Activated CD8-positive, alpha-beta memory T cell treated with anti-CD3 and anti-CD28 coated beads, Interleukin-2, amount 50 U/mL, for 48 hours (primary cell): ENCODE measurements around the gene SLC35E1.
"Not testable (repeated sequence)": the region's sequence is repeated elsewhere in the genome, so short reads cannot be mapped to it uniquely, and the experiment has no call there.

ENCODE experiments used
- DNase-seq: peaks from one replicate; pipeline ENCODE4 v3.0.0-alpha.2; 2020

The SLC35E1 gene

GRCh38 chr19:16581145-16581970 is 9.1 kb upstream of the SLC35E1 start:
- no peak for DNase-seq

GRCh38 chr19:16579381-16579780 is 7.2 kb upstream of the SLC35E1 start:
- no peak for DNase-seq

GRCh38 chr19:16577531-16577985 is 5.3 kb upstream of the SLC35E1 start:
- no peak for DNase-seq

- no peak for DNase-seq
Measured at GRCh38 chr19:16576690-16577530, 4.7 kb upstream of the SLC35E1 start.

- no peak for DNase-seq
Measured at GRCh38 chr19:16575861-16576689, 3.9 kb upstream of the SLC35E1 start.

DNA sequence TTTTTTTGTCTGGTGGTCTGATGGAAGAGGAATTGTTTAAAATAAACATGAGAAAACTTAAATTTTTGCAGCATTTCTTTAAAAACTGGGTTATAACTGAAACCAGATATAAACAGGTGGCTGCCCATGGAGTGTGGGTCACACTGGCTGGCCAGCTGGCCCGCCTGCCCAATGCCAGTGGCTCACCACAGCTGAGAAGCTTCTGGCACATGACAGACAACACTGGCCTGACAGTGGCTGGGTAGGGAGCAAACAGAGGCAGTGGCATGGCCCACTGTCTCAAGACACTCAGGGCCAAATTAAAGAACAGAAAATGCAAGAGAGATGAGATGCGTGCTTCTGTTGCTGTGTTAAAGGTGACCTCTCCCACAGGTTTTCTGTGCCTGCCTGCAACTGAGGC is 3.1 kb upstream of the SLC35E1 start:
- DNase-seq = no peak

- DNase-seq = no peak
Measured at GRCh38 chr19:16573925-16574324, 1.7 kb upstream of the SLC35E1 start.

DNA sequence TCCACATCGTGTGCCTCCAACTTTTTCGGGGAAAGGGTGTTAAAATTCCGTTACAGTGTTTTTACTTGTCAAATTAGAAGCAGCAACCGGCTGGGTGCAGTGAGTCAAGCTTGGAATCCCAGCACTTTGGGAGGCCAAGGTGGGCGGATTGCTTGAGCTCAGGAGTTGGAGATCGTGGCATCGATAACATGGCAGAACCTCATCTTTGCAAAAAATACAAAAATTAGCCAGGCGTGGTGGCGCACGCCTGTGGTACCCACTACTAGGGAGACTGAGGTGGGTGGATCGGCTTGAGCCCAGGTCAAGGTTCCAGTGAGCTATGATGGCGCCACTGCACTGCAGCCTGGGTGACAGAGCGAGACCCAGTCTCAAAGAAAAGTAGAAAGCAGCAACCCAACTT is 1.1 kb upstream of the SLC35E1 start:
- DNase-seq = no peak

GRCh38 chr19:16571822-16572331 is 338 bp downstream of the SLC35E1 start:
- peak; percentile 76 for DNase-seq

DNA sequence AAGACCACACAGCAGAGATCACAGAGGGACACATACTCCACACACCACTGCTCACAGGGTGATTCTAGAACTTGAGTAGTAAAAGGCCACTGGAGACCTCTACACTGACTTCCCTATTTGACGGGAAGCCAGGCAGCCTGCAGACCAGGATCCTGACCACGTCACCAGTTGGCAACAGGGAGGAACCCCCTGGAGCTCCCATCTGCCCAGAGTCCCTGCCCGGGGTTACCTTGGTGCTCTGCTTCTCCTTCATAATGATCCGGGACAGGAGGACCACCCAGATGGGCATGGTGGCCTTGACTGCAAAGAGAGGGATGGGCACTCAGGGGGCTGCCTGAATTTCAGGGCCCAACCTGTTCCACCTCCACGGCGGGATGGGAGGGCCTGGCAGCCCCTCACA is 932 bp downstream of the SLC35E1 start:
- DNase-seq = no peak

DNA sequence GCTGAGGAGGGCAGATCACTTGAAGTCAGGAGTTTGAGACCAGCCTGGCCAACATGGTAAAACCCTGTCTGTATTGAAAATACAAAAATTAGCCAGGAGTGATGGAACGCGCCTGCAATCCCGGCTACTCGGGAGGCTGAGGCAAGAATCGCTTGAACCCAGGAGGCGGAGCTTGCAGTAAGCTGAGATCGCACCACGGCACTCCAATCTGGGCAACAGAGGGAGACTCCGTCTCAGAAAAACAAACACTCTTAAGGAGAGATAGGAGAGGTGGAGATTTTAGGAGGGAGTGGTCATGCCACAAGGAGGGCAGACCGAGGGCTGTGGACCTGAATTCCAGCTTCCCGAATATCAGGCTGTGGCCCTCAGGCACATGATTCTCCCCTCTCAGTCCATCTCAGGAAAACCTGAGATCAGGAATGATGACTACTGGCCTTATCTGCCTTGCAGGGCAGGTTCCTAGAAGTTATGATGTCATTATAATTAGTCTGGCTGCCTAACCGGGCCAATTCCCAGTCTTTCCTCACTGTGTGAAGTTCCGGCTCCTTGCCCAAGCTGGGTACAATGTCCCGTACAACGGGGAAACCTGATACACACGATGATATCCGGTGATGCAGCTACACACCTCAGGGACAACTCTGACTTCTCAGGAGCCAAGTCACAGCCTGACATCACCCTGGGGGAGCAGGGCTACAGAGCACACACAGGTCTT is 2.5 kb downstream of the SLC35E1 start:
- no peak for DNase-seq

DNA sequence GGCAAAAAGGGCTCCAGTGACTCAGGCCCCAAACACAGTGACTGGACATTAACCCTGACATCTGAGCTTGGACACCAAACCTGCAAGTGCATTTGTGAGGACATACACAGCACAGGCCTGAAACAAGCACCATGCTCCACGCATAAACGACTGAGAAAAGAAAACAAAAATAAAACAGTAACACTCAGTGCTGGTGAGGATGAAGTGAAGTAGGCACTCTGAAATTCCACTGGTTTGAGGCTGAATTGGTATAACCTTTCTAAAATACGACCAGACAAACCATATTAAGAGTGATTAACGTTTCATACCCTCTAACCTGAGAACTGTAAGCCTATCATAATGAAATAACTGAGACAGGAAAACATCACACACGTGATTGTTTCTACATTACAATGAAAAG is 5.5 kb downstream of the SLC35E1 start:
- DNase-seq = no peak

- peak; percentile 73 for DNase-seq
Measured at GRCh38 chr19:16566161-16566560, 6.1 kb downstream of the SLC35E1 start.

DNA sequence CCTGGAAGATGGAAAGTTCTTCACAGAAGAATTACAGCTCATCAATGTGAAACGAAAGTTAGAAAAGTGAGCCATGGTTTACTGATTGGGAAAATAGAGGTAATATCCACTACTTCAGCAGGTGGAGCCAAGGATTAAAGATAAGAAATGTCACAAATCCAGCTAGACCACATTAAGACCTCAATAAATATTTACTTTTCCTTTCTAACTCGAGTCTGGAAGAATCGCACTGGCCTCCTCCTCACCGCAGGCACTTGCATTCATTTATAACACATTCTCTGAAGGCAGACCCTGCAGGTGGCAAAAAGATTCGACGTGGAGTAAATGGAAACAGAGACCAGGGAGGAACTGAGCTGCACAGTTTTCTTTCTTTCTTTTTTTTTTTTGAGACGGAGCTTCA is 7.4 kb downstream of the SLC35E1 start:
- DNase-seq = no peak

- no peak for DNase-seq
Measured at GRCh38 chr19:16562608-16563025, 9.6 kb downstream of the SLC35E1 start.

GRCh38 chr19:16561382-16561781 is 10.8 kb downstream of the SLC35E1 start:
- no peak for DNase-seq

DNA sequence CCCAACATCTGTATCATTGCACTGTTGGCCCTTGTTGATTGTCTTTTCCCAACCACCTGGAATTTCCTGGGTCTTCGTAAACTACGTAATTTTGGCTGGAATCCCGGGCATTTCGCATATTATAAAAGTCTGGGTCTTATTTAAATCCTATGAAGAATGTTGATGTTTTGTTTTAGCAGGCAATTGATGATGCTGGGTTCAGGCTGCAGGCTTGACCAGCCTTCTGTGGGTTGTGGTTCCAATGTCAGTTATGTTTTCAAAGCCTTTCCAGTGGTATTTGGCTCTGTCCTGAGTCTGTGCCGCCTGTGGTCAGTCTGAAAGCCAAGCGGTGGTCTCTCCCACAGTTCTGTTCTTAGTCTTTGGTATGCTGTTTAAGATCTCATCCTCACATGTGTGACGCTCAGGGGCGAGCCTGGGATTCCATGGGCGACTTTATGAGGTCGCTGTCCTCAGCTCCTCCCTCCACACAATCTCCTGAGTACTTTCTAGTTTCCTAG is 12.4 kb downstream of the SLC35E1 start:
- no peak for DNase-seq

DNA sequence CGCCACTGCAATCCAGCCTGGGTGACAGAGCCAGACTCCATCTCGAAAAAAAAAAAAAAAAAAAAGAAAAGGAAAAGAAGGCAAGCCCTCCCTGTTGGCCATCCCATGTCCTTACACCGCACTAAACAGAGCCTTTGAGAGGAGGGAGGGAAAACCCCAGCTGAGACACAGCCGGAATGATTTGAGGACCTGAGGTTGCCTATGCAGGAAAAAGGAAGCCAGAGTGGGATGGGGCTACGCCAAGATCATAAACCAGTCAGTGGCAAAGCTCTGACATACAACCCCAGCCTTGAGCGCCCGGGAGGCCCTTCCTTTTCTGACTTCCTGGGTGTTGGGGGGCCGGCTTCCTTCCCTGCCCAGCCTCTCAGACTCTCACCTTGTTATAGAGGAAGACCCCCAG is 17.4 kb downstream of the SLC35E1 start:
- DNase-seq = no peak

DNA sequence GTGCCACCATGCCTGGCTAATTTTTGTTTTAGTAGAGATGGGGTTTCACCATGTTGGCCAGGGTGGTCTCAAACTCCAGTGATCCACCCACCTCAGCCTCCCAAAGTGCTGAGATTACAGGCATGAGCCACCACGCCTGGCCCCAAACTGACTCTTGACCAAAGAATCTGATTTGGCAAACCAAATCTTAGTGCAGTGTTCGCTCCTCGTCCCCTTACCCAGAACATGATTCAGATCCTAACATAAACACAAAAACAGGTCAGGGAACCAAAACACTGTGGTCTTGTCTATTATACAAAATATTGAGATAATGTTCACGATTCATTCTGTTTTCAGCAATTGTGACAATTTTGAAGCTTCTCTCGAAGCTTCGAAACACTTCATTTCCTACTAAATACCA is 20.3 kb downstream of the SLC35E1 start:
- DNase-seq = not testable (repeated sequence)

DNA sequence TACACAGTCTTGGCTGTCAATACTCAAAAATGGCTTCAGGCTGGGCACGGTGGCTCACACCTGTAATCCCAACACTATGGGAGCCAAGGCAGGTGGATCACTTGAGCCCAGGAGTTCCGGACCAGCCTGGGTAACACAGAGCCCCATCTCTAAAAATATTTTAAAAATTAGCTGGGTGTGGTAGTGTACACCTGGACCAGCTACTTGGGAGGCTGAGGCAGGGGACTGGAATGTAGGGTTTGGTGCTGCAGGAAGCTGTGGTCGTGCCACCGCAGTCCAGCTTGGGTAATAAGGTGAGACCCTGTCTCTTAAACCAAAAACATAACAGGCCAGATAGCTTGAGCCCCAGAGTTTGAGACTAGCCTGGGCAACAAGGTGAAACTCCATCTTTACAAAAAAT is 23.3 kb downstream of the SLC35E1 start:
- DNase-seq = no peak

GRCh38 chr19:16544473-16545231 is 27.6 kb downstream of the SLC35E1 start:
- no peak for DNase-seq
